Activated naive CD4-positive, alpha-beta T cell (primary cell): ENCODE measurements around the gene KIF5C.
A peak's percentile ranks its signal among the peaks of the same experiment; 100 is the strongest.
"Not testable (repeated sequence)": the region's sequence is repeated elsewhere in the genome, so short reads cannot be mapped to it uniquely, and the experiment has no call there.

Experiments used
- DNase-seq, 4 experiments: peaks; one replicate each; lab custom pipeline; 2025; lab: John Stamatoyannopoulos, UW

KIF5C gene

DNA sequence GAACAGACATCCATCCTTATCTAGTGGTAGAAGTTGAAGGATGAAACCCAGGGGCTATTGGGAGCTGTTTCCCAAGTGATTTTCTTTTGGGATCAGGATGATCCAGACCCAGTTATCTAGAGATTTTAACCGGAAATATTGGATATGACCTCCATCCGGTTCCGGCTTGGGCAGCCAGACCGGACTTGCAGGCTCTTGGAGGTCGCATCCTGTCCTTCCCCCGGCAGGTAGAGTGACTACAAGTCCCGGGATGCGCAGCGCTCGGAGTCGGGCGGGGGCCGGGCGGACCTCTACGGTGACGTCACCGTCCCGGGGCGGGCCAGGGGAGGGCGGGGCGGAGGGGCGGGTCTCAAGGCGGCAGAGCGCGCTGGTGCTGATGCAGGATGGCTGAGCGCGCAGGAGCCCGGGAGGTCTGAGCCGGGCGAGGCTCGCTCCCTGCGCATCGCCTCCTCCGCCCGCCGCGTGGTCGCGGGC lies at the start of gene KIF5C:
KIF5C (plus strand) TSS at position 360 of the 474 bp plus-strand sequence. CDS start 391 bp downstream, outside the sequence.
- DNase-seq: peak; percentile 66 to 89 (median 82)

DNA sequence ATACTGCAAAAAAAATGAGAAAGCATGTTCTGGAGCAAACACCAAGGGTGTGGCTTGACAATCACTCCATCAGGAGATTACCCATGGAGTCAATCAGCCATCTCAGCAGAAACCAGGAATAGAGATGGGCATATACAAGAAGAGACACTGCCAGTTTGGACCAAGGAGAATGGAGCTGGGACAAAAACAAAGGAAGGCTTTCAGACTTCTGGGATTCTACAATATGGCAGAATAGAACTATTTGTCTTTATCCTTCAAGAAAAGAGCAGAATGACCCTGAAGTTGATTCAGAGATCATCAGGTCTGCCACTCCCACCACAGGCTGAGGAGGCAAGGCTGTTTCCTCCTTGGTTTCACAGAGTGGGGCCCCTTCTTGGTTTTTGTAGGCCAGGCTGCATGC lies 48.2 kb upstream of the KIF5C start:
- no peak for DNase-seq

DNA sequence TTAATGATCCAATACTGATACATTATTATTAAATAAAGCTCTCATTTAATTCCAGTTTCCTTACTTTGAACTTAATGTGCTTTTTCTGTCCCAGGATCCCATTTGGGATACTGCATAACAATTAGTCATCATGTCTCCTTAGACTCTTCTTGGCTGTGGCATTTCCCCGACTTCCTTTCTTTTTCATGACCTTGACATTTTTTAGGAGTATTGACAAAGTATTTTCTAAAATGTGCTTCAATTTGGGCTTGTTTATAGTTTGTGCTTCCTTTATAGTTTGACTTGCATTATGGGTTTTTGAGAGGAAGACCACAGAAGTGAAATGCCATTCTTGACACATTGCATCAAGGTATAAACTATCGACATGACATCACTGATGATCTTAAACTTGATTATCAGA lies 46.1 kb upstream of the KIF5C start:
- DNase-seq: no peak

DNA sequence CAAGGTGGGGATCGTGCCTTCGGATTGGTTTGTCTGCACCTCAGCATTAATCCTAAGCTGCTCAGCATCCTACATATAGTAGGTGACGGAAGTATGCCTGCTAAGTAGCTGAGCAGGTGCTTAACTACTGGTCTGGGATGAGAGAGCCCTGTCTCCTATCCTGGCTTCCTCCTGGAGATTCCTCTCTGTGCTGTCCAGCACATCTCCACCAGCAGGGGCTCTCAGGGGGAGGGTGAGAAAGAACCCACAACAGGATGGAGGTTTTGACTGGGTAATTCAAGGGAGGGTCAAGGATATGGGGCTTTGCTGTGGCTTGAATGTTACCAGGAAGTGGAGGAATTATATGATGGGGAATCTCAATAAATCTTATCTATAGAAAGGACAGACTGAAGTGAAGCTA lies 45.4 kb upstream of the KIF5C start:
- no peak for DNase-seq

DNA sequence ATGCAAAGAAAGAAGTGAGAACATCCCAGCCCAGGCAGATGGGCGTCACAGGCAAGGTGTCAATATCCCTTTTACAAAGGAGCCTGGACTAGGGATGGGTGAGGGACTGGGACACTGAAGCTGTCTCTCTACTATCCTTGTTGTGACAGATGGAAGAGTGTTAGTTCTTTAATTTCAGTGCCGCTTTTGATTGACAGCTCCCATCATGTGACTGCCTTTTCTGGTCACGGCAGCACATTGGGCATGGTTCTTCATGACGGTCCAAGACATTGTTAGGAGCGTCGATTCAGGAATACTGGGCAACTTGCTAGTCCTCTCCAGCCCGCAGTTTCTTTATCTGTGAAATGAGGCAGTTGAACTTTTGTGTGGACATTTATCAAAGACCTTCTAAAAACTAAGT lies 42.4 kb upstream of the KIF5C start:
- DNase-seq: no peak

DNA sequence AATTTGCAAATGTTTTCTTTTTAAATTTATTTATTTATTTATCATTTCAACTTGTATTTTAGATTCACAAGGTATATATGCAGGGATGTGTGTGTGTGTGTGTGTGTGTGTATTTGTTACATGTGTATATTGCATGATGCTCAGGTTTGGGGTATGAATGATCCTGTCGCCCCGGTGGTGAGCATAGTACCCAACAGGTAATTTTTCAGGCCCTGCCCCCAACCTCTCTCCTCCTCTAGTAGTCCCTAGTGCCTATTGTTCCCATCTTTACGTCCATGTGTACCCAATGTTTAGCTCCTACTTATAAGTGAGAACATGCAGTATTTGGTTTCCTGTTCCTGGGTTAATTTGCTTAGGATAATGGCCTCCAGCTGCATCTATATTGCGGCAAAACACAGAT lies 33.0 kb upstream of the KIF5C start:
- no peak for DNase-seq

DNA sequence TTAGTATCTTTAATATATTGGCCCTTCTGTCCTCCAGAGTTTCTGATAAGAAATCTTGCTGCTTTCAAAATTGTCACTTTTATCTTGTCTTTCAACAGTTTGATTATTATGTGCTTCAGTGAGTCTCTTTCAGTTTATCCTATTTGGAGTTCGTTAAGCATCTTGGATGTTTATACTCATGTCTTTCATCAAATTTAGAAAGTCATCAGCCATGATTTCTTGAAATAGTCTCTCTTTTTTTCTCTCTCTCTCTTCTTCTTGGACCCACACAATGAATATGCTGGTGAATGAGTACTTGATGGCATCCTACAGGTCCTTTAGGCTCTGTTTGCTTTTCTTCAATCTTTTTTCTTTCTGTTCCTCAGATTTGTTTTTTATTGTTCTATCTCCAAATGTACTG lies 26.9 kb upstream of the KIF5C start:
- DNase-seq: no peak

DNA sequence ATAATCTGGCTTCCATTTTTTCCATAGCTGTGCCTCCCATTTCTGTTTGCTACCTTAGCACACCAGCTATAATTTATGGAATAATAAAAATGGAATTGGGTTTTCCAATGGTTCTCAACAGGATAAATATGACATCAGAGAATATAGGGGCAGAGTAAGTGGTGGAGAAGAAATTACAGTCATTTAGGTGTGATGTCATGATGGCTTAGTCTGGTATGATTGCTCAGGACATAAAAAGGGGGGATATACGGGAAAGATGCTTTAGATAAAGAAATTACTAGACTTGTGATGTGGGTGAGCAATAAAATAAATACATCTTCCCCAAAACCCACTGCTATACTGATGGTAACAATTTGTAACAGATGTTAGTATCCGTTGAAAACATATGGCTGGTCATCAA lies 21.6 kb upstream of the KIF5C start:
- DNase-seq: no peak

DNA sequence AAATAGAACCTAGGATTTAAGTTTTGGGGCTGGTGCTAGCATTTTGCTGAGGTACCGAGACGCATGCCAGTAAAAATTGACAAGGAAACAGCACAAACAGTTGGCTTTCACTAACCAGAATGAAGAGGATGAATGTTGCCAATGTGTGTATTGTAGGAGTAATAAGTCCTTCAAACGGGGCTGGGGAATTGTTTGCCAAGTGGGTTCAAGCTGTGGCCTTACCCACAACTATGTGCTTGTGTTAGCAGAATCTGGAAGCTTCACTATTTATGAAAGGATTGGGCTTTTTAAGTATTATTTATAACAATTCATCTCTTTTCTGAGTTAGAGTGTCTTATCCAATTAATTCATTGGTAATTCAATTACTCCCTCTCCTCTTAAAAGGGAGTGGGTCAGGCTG lies 15.0 kb upstream of the KIF5C start:
- no peak for DNase-seq

DNA sequence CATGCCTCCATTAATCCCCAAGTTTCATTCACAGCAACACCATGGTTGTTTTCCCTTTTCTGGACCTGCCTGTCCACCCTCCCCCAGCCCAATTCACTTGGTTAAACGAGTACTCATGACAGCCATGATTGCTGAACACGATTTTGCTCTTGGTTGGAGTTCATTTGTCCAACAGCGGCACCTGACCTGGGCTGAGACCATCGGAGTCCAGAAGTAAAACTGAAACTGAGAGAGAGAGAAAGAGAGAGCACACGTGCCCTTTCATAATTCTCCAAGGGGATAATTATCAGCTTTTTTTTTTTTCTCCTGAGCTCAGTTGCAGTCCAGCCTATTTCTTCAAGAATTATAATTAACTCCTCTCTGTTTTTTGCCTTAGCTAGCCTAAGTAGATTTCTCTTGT lies 13.7 kb upstream of the KIF5C start:
- no peak for DNase-seq

DNA sequence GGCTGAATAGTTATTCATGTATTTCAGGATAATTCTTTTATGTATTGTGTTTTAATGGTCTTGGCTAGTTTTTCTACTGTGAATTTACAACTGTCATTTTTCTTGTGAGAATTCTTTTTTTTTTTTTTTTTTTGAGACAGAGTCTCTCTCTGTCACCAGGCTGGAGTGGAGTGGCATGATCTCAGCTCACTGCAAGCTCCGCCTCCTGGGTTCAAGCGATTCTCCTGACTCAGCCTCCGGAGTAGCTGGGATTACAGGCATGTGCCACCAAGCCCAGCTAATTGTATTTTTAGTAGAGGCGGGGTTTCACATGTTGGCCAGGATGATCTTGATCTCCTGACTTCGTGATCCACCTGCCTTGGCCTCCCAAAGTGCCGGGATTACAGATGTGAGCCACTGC lies 12.5 kb upstream of the KIF5C start:
- DNase-seq: not testable (repeated sequence)

DNA sequence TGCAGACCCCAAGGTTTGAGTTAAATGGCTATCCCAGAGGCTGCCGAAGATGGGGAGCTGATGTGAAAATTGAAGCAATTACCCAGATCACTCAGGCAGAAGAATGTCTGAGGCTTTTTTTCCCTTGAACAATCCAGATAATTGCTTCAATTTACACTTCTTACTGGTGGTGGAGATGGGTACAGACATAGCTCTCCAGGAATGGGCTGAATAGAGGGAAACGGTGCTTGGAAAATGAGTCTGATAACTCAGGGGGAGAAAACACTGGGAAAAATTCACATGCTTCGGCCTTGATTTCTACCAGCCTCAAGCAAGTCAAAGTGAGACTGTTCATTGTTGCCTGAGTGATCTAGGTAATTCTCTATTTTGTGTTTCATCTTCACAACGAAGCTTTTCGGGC lies 9.5 kb upstream of the KIF5C start:
- DNase-seq: no peak

DNA sequence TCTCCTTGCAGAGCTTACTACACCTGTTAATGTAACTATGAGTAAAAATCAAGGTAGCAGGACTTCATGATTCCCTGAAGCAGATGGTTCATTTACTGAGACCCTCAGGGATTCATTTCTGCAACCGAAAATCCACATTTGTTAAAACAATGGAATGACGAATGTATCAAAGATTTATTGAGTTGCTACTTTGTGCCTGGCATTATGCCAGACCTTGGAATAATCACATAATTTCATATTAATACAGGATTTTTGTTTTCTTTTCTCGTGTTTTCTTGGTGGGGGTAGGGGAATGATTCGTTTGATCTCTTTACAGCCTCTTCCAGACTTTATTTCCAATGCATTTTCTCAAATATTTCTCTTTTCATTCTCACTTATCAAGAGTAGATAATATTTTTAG lies 8.9 kb upstream of the KIF5C start:
- DNase-seq: no peak

DNA sequence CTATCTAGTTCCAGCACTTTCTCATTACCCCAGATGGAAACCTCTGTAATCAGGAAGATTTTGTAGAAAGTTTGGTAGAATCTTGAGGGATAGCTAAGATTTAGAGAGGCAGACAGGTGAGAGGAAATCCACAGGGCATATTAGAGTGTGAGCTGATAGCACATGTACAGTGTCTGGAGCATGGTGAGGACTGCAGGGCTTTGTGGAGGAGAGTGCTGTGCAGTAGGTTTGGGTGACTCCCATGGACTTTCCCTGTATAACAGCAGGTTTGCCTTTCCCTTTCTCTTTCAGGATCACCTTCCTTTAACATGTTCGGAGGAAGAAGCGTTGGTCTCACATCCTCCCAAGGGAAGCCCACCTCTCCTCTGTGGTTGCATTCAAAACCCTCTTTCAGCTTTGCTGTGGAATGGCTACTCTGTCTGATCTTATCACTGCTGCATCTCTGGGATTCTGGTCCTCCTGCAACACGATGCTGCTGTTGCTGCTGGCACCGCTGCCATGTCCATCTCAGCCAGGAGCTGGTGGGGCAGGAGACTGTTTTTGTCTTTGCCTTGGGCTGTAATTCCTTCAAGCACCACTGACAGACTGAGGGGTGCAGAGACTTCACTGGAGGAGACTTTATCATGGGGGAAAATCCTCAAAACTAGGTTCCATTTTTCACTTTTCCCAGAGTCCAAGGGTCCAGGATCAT lies 7.8 kb upstream of the KIF5C start:
- DNase-seq: no peak

DNA sequence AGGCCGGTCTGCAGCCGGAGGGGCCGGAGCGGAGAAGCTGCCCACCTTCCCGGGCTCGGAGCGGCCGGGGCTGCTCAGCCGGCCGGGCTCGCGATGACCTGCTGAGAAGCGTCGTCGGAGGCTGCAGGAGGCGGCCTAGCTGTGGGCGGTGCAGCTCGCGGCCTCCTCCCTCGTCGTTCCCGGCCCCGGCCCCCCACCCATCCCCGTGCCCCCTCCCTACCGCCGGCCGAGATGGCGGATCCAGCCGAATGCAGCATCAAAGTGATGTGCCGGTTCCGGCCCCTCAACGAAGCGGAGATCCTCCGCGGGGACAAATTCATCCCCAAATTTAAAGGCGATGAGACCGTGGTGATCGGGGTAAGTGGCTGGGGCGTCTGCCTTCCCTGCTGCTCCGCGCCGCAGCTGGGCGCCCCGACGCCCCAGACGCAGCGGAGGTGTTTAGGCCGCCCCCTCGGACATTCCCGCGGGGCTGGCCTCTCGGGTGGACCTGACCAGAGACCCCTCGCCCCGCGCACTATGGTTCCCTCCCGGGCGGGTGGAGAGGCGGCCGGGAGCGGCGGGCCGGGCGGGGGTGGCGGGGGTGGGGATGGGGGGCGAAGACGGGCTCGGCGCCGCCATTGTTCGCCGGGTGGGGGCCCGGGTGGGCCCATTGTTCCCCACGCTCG lies 492 bp downstream of the KIF5C start:
- no peak for DNase-seq

DNA sequence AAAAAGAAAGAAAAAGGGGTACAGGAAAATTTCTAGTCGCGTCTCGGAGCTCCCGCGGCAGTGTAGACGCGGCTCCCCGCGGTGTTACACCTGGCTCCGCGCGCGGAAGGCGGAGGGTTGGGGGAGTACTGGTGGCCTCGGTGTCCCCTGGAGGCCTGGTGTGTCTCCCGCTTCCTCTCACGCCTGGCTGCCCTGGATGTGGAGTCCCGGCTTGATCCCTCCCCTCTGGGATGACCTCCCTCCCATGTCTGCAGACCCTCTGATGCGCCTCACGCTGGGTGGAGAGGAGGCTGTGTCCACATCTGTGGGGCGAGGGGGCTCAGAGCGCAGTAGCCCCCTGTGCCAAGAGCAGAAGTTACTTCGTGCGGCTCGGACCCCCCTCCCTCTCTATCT lies 1.2 kb downstream of the KIF5C start:
- DNase-seq: peak in 1 of 4 experiments; percentile 3

DNA sequence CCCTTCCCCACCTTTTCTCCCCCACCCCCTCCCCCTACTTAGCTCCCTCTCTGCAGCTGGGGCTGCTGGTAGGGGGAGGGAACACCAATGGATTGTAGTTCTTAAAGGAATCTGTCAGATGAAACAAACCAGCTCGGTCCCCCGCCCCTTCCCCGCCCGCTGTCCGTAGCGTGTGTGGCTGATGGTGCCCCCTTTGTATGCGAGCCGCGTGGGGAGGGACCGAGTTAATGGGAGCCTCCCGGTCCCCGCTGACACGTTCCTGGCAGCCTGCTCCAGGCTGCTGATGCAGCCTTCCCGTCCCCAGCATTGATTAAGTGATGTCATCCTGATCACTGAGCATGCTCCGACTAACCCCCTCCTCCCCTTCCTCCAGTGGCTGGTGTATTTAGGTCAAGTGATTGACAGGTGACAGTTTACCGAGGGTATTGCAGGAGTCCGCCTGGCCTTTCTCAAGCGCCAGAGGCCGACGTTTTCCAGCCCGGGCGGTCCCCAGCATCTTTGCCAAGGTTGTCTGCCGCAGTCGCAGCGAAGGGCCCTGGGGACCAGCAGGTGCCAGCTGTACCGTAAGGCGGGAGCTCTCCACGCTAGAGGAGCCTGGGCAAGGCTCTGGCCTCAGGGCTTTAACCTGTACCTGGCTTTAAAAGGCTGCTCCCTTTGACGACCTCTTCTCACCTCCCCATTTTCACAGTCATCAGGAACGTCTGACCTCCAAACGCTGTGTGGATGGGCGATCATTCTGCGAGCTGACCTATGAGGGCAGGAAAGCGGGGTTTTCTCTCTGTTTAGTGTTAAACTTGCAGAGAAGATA lies 1.8 kb downstream of the KIF5C start:
- DNase-seq: peak in 1 of 4 experiments; percentile 9

DNA sequence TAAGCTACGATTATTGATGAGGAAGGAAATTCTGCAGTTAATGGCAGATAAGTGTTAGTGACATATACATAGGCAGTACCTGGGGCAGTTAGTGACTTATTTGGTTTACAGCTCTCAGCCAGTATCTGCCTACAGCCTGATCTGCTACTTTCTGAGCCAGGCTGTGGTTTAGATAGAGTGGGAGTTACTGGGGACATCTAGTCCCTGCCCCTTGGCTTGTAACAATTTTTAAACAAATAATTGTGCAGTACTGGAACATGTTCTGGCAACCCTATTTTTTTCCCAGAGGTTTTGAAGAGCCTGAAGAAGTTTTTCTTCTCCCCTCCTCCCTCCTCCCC lies 2.3 kb downstream of the KIF5C start:
- DNase-seq: no peak

DNA sequence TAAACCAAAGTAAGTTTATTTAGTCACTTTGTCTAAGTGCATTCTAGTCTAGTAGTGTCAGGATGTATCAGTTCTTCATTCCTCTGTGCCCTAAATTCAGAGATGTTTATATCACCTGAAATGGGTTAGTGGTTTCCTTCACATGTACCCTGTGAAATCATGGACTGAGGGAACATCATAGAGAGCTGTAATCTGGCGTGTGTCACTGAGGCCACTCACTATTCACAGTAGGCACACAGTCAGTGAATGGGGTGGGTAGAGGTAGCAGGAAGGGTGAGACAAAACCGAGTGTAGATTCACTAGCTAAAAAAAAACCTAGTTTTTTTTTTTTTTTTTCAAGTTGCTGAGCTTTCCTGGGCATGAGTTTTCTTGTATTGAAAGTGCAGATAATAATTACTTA lies 5.6 kb downstream of the KIF5C start:
- DNase-seq: no peak

DNA sequence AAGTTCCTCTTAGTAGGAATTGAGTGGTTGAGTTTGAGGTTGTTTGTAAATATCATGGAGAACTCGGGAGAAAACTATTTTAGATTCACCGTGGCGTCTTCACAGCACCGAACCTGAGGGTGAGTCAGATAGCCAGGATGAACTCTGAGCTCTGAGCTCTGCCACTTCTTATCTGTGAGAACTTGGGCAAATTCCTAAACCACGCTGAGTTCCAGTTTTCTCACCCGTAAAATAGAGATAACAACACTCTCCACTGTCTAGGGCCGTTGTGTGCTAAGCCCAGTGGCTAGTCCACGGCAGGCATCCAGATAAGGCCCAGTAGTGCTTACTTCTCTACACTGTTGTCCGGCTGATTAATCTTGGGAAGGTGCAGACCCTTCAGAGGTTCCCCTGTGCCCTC lies 7.0 kb downstream of the KIF5C start:
- no peak for DNase-seq

DNA sequence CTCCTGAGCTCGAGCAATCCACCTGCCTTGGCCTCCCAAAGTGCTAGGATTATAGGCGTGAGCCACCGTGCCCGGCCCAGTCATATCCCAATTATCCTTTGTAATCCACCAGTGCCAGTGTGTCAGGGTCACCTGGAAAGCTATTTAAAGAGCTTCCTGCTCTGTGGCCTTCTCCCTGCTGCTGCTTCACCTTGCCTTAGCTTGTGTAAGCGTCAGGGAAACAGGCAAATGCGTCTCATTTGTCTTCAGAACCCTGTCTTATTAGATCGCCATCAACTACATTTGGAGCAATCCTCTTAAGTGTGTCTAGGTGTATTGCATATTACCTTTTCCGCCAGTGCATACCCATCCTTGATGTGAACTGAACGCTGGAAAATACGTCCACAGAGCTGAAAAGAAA lies 10.2 kb downstream of the KIF5C start:
- DNase-seq: no peak

DNA sequence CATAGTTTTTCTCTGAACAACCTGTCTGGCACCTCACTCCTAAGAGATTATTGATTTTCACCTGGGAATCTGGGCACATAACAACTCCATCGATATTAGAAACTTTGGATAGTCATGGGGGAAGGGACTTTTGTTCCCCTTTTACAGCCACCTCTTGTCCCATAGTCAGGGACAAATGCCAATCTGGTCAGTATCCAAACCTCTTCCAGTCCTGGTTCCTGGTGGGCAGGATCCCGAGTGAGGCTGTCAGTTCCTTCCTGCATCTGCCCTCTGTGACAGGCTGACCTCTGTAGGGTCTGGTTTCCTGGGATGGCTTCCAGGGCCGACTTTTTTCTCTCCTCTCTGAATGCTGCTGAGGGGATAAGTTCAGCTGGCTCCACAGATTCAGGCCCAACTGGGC lies 11.0 kb downstream of the KIF5C start:
- DNase-seq: no peak

DNA sequence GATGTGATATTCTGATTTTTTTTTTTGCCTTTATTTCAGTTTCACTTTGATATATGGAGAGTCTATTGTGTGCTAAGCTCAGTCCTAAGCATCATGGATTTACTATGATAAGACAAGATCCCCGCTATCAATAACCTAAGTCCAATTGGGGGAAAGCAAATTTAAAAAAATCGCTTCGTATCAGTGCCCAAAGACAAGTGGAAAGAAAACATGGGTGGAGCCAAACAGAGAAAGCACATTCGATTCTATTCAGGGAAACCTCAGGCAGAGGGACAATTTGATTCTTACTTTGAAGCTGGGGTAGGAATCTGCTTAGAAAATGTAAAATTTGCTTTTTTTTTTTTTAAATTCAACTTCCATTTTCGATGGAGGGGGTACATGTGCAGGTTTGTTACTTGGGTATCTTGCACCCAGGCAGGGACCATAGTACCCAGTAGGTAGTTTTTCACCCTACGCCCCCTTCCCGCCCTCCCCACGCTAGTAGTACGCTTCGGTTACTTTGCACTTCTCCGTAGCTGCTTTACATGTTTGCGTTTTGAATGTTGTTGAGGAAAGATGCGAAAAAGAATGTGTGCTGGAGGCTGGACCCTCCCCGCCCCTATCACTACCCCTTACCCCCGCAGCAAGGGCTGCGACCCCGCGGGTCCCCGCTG lies 12.4 kb downstream of the KIF5C start:
- no peak for DNase-seq
